ENCODE data around the gene ERI3.

The ERI3 gene

GRCh38 chr1:44261171-44261817 is 93.8 kb downstream of the ERI3 start:
- no peak for DNase-seq

- DNase-seq, result no peak
Measured at GRCh38 chr1:44260792-44261170, 94.3 kb downstream of the ERI3 start.

GRCh38 chr1:44259090-44259489 is 96.0 kb downstream of the ERI3 start:
- no peak for DNase-seq

- DNase-seq, result no peak
Measured at GRCh38 chr1:44256762-44257554, 98.1 kb downstream of the ERI3 start.

GRCh38 chr1:44254392-44254910 is 100.6 kb downstream of the ERI3 start:
- no peak for DNase-seq

- no peak for DNase-seq
Measured at GRCh38 chr1:44251989-44252671, 102.9 kb downstream of the ERI3 start.

- DNase-seq, result no peak
Measured at GRCh38 chr1:44251486-44251885, 103.6 kb downstream of the ERI3 start.

GRCh38 chr1:44250068-44250781 is 104.8 kb downstream of the ERI3 start:
- no peak for DNase-seq

- DNase-seq, result no peak
Measured at GRCh38 chr1:44249543-44249942, 105.5 kb downstream of the ERI3 start.

- no peak for DNase-seq
Measured at GRCh38 chr1:44246806-44247205, 108.3 kb downstream of the ERI3 start.

- no peak for DNase-seq
Measured at GRCh38 chr1:44244986-44245385, 110.1 kb downstream of the ERI3 start.

GRCh38 chr1:44243782-44244495 is 111.1 kb downstream of the ERI3 start:
- DNase-seq, result no peak

GRCh38 chr1:44242746-44243145 is 112.3 kb downstream of the ERI3 start:
- DNase-seq, result no peak

GRCh38 chr1:44240802-44241671 is 114.0 kb downstream of the ERI3 start:
- DNase-seq, result no peak

- no peak for DNase-seq
Measured at GRCh38 chr1:44239961-44240371, 115.1 kb downstream of the ERI3 start.

GRCh38 chr1:44239331-44239960 is 115.6 kb downstream of the ERI3 start:
- no peak for DNase-seq

- DNase-seq, result no peak
Measured at GRCh38 chr1:44238660-44239059, 116.4 kb downstream of the ERI3 start.

- DNase-seq, result peak; percentile 44
Measured at GRCh38 chr1:44237721-44238457, 117.2 kb downstream of the ERI3 start.

- DNase-seq, result no peak
Measured at GRCh38 chr1:44236490-44237272, 118.4 kb downstream of the ERI3 start.
